Measurements from ENCODE around the gene TBPL2.

TBPL2 gene

DNA sequence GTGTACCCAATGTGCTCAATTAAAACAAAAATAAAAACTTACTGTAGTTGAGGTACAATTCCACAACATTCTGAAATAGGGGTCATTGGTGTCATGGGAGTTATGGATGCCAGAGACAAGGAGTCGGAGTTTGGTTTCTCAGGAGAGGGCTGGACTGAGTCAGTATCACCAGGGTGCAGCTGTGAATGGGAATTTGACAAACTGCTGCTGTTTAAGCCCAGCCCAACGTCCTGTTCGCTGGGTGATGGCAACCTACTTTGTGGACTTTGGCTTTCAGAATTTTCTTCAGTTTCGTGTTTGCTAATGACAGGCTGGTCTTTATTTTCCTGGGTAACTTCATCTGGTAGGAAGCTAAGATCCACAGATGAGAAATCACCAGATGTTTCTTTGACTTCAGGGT, 3.9 kb downstream of the TBPL2 start:
- H3K4me3 ChIP-seq (ENCODE audit: low read depth, low read length) = no peak overlapping the region
- no peak for DNase-seq (ENCODE audit: low read depth)
- no peak for TF ChIP-seq MYC (IDR thresholded peaks at IDR 0.05; ENCODE audit: low read depth, low read length)
- no peak for TF ChIP-seq POLR2A (IDR thresholded peaks at IDR 0.05; ENCODE audit: extremely low read depth, insufficient read length)
- TF ChIP-seq, protein P1, sequence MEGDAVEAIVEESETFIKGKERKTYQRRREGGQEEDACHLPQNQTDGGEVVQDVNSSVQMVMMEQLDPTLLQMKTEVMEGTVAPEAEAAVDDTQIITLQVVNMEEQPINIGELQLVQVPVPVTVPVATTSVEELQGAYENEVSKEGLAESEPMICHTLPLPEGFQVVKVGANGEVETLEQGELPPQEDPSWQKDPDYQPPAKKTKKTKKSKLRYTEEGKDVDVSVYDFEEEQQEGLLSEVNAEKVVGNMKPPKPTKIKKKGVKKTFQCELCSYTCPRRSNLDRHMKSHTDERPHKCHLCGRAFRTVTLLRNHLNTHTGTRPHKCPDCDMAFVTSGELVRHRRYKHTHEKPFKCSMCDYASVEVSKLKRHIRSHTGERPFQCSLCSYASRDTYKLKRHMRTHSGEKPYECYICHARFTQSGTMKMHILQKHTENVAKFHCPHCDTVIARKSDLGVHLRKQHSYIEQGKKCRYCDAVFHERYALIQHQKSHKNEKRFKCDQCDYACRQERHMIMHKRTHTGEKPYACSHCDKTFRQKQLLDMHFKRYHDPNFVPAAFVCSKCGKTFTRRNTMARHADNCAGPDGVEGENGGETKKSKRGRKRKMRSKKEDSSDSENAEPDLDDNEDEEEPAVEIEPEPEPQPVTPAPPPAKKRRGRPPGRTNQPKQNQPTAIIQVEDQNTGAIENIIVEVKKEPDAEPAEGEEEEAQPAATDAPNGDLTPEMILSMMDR (IDR thresholded peaks at IDR 0.05; ENCODE audit: low read depth, low read length) = no peak

DNA sequence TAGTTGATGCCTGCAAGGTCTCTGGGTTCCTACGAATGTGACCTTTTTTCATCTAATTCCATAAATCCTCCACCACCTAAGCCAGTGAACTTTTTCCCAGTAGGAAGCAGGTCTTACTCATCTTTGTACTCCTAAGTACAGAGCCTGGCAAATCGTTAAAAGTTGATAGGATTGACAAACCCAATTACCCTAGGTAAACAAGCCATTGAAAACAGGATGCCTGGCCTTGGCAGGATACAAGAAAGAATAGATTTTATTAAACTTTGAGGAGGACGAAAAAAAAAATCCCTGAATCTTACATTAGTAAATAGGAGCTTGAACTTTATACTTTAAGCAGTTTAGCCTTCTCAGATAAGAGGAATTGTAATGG, 5.6 kb downstream of the TBPL2 start:
- TF ChIP-seq, protein P1 (IDR thresholded peaks at IDR 0.05; ENCODE audit: low read depth, low read length) = no peak
- TF ChIP-seq MYC (IDR thresholded peaks at IDR 0.05; ENCODE audit: low read depth, low read length) (no peak), POLR2A (IDR thresholded peaks at IDR 0.05; ENCODE audit: extremely low read depth, insufficient read length) (no peak)
- TF ChIP-seq, protein P2, sequence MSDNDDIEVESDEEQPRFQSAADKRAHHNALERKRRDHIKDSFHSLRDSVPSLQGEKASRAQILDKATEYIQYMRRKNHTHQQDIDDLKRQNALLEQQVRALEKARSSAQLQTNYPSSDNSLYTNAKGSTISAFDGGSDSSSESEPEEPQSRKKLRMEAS (IDR thresholded peaks at IDR 0.05; ENCODE audit: low read depth, low read length) = no peak
- no peak for DNase-seq (ENCODE audit: low read depth)
- H3K4me3 ChIP-seq (ENCODE audit: low read depth, low read length) = no peak overlapping the region

DNA sequence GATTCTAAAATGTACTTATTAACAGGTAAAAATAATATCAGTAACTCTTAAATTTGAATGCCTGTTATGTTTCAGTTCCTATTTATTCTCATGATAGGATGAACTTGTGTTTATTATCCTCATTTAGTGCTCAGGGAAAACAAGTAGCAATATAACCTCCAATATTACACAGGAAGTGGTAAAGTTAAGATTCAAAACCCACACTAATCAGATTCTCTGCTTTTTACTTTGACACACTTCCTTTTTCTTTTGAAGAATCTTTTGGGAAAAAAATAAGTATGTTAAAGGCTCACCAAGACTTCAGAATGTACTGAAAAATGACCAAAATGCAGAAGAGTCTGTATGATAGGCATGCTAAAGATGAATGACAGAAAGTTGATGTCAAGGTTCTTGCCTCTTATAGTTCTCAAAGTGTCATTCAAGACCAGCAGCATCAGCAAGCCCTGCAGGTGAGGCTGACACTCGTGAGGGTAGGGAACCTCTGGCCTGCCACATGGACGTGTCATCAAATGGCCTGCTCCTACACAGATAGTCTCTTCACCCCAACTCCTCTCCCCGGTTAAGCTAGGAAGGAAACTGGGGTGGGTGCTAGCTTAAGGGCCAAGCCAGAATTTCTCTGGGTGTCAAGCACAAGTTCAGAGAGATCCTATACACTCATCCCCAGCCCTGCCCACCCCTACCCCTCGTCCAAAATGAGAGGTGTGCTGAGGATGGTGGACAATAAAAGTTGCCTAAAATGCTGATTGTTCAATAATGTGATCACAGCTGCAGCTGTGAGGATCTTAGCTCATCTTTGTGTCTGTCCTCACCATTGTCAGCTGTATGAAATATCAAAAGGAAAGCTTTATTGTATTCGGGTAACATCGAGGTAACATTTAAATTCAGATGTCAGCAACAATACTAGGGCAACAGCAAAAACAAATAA, 6.3 kb downstream of the TBPL2 start:
- DNase-seq (ENCODE audit: low read depth) = no peak
- TF ChIP-seq MYC (IDR thresholded peaks at IDR 0.05; ENCODE audit: low read depth, low read length) (no peak), POLR2A (IDR thresholded peaks at IDR 0.05; ENCODE audit: extremely low read depth, insufficient read length) (no peak)
- TF ChIP-seq, protein P2 (IDR thresholded peaks at IDR 0.05; ENCODE audit: low read depth, low read length) = no peak
- TF ChIP-seq, protein P1 (IDR thresholded peaks at IDR 0.05; ENCODE audit: low read depth, low read length) = no peak
- H3K4me3 ChIP-seq (ENCODE audit: low read depth, low read length) = no peak overlapping the region

DNA sequence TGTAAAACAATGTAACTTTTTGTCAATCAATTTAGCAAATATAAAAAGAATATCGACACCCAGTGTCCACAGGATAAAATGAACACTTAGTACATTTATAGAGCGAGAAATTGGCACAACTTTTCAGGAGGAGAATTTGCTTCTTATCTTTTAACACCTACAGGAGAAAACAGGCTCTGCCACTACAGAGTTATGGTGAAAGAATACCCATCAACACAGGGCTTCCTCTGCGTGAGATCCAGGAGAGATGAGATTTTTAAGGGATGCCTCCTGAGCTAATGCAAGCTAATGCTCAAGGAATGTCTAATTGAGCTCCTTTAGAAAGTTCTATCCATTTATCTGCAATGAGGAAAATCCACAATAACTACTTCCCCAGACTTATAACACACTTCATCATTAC, 7.8 kb downstream of the TBPL2 start:
- no peak overlapping the region for H3K4me3 ChIP-seq (ENCODE audit: low read depth, low read length)
- no peak for DNase-seq (ENCODE audit: low read depth)
- TF ChIP-seq POLR2A (IDR thresholded peaks at IDR 0.05; ENCODE audit: extremely low read depth, insufficient read length) = no peak
- TF ChIP-seq, protein P1 (IDR thresholded peaks at IDR 0.05; ENCODE audit: low read depth, low read length) = no peak

DNA sequence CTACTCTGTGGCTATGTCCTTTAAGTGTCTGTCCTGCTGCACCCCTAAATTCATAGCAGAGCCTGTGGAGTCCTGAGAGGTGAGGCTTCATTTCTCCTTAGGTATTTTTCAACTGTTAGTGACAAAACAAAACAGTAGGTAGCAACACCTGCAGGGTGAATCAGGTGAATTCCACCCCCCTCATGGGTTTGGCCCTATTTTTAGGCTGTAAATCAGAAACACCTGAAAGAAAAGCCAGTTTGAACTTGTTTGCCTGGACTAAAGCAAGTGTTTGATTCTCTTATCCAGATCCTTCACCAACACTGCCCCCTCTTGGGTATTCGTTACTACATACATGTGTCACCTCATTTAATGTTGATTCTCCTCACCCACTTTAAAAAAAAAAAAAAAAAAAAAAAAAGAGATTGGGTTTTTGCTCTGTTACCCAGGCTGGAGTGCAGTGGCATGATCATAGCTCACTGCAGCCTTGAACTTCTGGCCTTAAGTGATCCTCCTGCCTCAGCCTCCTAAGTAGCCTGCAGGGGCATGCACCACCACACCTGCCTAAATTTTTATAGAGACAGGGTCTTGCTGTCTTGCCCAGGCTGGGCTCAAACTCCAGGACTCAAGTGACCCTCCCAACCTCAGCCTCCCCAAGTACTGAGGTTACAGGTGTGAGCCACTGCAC, 10.3 kb downstream of the TBPL2 start:
- DNase-seq (ENCODE audit: low read depth) = peak; percentile 68
- TF ChIP-seq POLR2A (IDR thresholded peaks at IDR 0.05; ENCODE audit: extremely low read depth, insufficient read length) (no peak), MYC (IDR thresholded peaks at IDR 0.05; ENCODE audit: low read depth, low read length) (0 out of 2 replicates have a peak, but pooled peaks have one; percentile 17)
- TF ChIP-seq, protein P1 (IDR thresholded peaks at IDR 0.05; ENCODE audit: low read depth, low read length) = peak; percentile 7
- TF ChIP-seq, protein P2 (IDR thresholded peaks at IDR 0.05; ENCODE audit: low read depth, low read length) = peak; percentile 36; the same call in 1 of the 2 replicates
- no peak overlapping the region for H3K4me3 ChIP-seq (ENCODE audit: low read depth, low read length)
